Umbilical cord (tissue), 2 donors: ENCODE measurements around the gene PHACTR2. TPM values are rescaled to one million over a fixed set of nuclear protein-coding genes. Genes with fewer than 3 reads are reported as not detected.

ENCODE experiments used
- DNase-seq: peaks from one replicate; pipeline ENCODE4 v3.0.0-alpha.2; 2015; ENCODE audit warnings: low spot score
- total RNA-seq: library from RNA; depleted of rRNA; stranded (reverse); fragments of >200 nt; gene quantifications from one replicate; pipeline ENCODE4 v1.2.3, GENCODE V29; 2014; ENCODE audit warnings: low replicate concordance; ENCODE audit not compliant: insufficient read depth

PHACTR2 gene
- total RNA-seq, 1 donor from 2014 or later = 232 TPM

- DNase-seq = no peak
Measured at GRCh38 chr6:143741480-143741879, 63.7 kb downstream of the PHACTR2 start.

GRCh38 chr6:143742070-143742954, 64.5 kb downstream of the PHACTR2 start:
- no peak for DNase-seq

GRCh38 chr6:143742955-143743255, 65.1 kb downstream of the PHACTR2 start:
- DNase-seq = no peak

- peak; percentile 90 for DNase-seq
Measured at GRCh38 chr6:143743301-143744166, 65.8 kb downstream of the PHACTR2 start.

- DNase-seq = no peak
Measured at GRCh38 chr6:143744551-143745165, 66.9 kb downstream of the PHACTR2 start.

- DNase-seq = peak; percentile 88
Measured at GRCh38 chr6:143745166-143746133, 67.7 kb downstream of the PHACTR2 start.

- DNase-seq = no peak
Measured at GRCh38 chr6:143746202-143747119, 68.7 kb downstream of the PHACTR2 start.

- DNase-seq = peak; percentile 88
Measured at GRCh38 chr6:143747347-143747842, 69.6 kb downstream of the PHACTR2 start.

GRCh38 chr6:143749891-143750290, 72.1 kb downstream of the PHACTR2 start:
- no peak for DNase-seq

- no peak for DNase-seq
Measured at GRCh38 chr6:143750877-143751276, 73.1 kb downstream of the PHACTR2 start.

GRCh38 chr6:143752459-143752858, 74.7 kb downstream of the PHACTR2 start:
- DNase-seq = no peak

- no peak for DNase-seq
Measured at GRCh38 chr6:143753678-143754077, 75.9 kb downstream of the PHACTR2 start.

GRCh38 chr6:143754204-143754603, 76.4 kb downstream of the PHACTR2 start:
- no peak for DNase-seq

- DNase-seq = peak; percentile 98
Measured at GRCh38 chr6:143755301-143755744, 77.6 kb downstream of the PHACTR2 start.

- DNase-seq = no peak
Measured at GRCh38 chr6:143757346-143757832, 79.6 kb downstream of the PHACTR2 start.

- no peak for DNase-seq
Measured at GRCh38 chr6:143758551-143758950, 80.8 kb downstream of the PHACTR2 start.

GRCh38 chr6:143759666-143760065, 81.9 kb downstream of the PHACTR2 start:
- peak; percentile 66 for DNase-seq

- no peak for DNase-seq
Measured at GRCh38 chr6:143761074-143761473, 83.3 kb downstream of the PHACTR2 start.

- DNase-seq = no peak
Measured at GRCh38 chr6:143762126-143762525, 84.4 kb downstream of the PHACTR2 start.
